Muscle of back (tissue), 11 donors: Measurements from ENCODE around the gene SLITRK1. TPM values are rescaled to one million over a fixed set of nuclear protein-coding genes. Genes with fewer than 3 reads are reported as not detected.

Experiments
- DNase-seq, 3 donors: peaks; one replicate each; pipeline versions ENCODE4 v3.0.0 to v3.0.0-alpha.2; 2013
- polyA plus RNA-seq, 10 donors: library from polyadenylated mRNA; unstranded; fragments of 120-200 nt; gene quantifications; one replicate each; pipeline ENCODE4 v1.2.1, GENCODE V29; 2013; ENCODE audit not compliant: insufficient read length in 10 of 10

The SLITRK1 gene
- polyA plus RNA-seq, 10 donors, result 0.11 to 0.98 (median 0.46) TPM

GRCh38 chr13:83877651-83878355 is 4.5 kb downstream of the SLITRK1 start:
- DNase-seq, result no peak

GRCh38 chr13:83876546-83876945 is 5.7 kb downstream of the SLITRK1 start:
- DNase-seq, result no peak

GRCh38 chr13:83867708-83868107 is 14.6 kb downstream of the SLITRK1 start:
- no peak for DNase-seq

GRCh38 chr13:83865161-83866137 is 16.8 kb downstream of the SLITRK1 start:
- no peak for DNase-seq

- DNase-seq, result no peak
These were observed 28.5 kb downstream of the SLITRK1 start for GRCh38 chr13:83853771-83854170.

GRCh38 chr13:83845106-83845505 is 37.2 kb downstream of the SLITRK1 start:
- DNase-seq, result peak in 1 of 3 donors; percentile 41

GRCh38 chr13:83839146-83839545 is 43.1 kb downstream of the SLITRK1 start:
- no peak for DNase-seq

- DNase-seq, result no peak
These were observed 50.5 kb downstream of the SLITRK1 start for GRCh38 chr13:83831796-83832195.

- peak in 2 of 3 donors; percentile 38 to 59 for DNase-seq
These were observed 52.5 kb downstream of the SLITRK1 start for GRCh38 chr13:83829810-83830209.

- DNase-seq, result no peak
These were observed 54.9 kb downstream of the SLITRK1 start for GRCh38 chr13:83827338-83827737.
